Measurements from ENCODE around the gene PAK3.

PAK3 gene

GRCh38 chrX:111151764-111152163 lies 55.8 kb downstream of the PAK3 start:
- TF ChIP-seq MAX (IDR thresholded peaks at IDR 0.05) (no peak), TAF1 (IDR thresholded peaks at IDR 0.05; ENCODE audit: low read depth) (no peak), NFIC (IDR thresholded peaks at IDR 0.05) (no peak), EP300 (IDR thresholded peaks at IDR 0.05; ENCODE audit: borderline replicate concordance) (no peak), ZBTB7A (IDR thresholded peaks at IDR 0.05; ENCODE audit: low read depth) (no peak), TCF12 (IDR thresholded peaks at IDR 0.05; ENCODE audit: low read depth) (no peak), TEAD4 (IDR thresholded peaks at IDR 0.05) (no peak), YY1 (IDR thresholded peaks at IDR 0.05; ENCODE audit: low read depth) (no peak), CEBPB (IDR thresholded peaks at IDR 0.05) (no peak), REST (IDR thresholded peaks at IDR 0.05; ENCODE audit: low read depth) (no peak), EGR1 (IDR thresholded peaks at IDR 0.05) (no peak), USF1 (IDR thresholded peaks at IDR 0.05) (no peak), FOXM1 (IDR thresholded peaks at IDR 0.05; ENCODE audit: borderline replicate concordance, low read depth) (no peak), CREB1 (IDR thresholded peaks at IDR 0.05; ENCODE audit: low read depth) (no peak), RAD21 (IDR thresholded peaks at IDR 0.05; ENCODE audit: low read depth) (no peak)

- no peak for TF ChIP-seq RAD21 (IDR thresholded peaks at IDR 0.05; ENCODE audit: low read depth)
- no peak for TF ChIP-seq YY1 (IDR thresholded peaks at IDR 0.05; ENCODE audit: low read depth)
- TF ChIP-seq EP300 (IDR thresholded peaks at IDR 0.05; ENCODE audit: borderline replicate concordance) = no peak
Observed at GRCh38 chrX:111159232-111159631, 63.2 kb downstream of the PAK3 start.

GRCh38 chrX:111164728-111165127 lies 68.7 kb downstream of the PAK3 start:
- no peak for TF ChIP-seq REST (IDR thresholded peaks at IDR 0.05; ENCODE audit: low read depth)
- TF ChIP-seq RAD21 (IDR thresholded peaks at IDR 0.05; ENCODE audit: low read depth) = no peak
- no peak for TF ChIP-seq YY1 (IDR thresholded peaks at IDR 0.05; ENCODE audit: low read depth)
- TF ChIP-seq EGR1 (IDR thresholded peaks at IDR 0.05) = no peak
- TF ChIP-seq TEAD4 (IDR thresholded peaks at IDR 0.05) = no peak
- no peak for TF ChIP-seq MAX (IDR thresholded peaks at IDR 0.05)
- no peak for TF ChIP-seq TCF12 (IDR thresholded peaks at IDR 0.05; ENCODE audit: low read depth)

GRCh38 chrX:111165902-111166301 lies 69.9 kb downstream of the PAK3 start:
- TF ChIP-seq RAD21 (IDR thresholded peaks at IDR 0.05; ENCODE audit: low read depth) (no peak), CREB1 (IDR thresholded peaks at IDR 0.05; ENCODE audit: low read depth) (no peak), NFIC (IDR thresholded peaks at IDR 0.05) (no peak), EP300 (IDR thresholded peaks at IDR 0.05; ENCODE audit: borderline replicate concordance) (no peak), TCF12 (IDR thresholded peaks at IDR 0.05; ENCODE audit: low read depth) (no peak), MAX (IDR thresholded peaks at IDR 0.05) (no peak), USF1 (IDR thresholded peaks at IDR 0.05) (no peak), TEAD4 (IDR thresholded peaks at IDR 0.05) (no peak), YY1 (IDR thresholded peaks at IDR 0.05; ENCODE audit: low read depth) (no peak), CEBPB (IDR thresholded peaks at IDR 0.05) (no peak), REST (IDR thresholded peaks at IDR 0.05; ENCODE audit: low read depth) (no peak), ZBTB7A (IDR thresholded peaks at IDR 0.05; ENCODE audit: low read depth) (no peak), FOXM1 (IDR thresholded peaks at IDR 0.05; ENCODE audit: borderline replicate concordance, low read depth) (no peak), TAF1 (IDR thresholded peaks at IDR 0.05; ENCODE audit: low read depth) (no peak), EGR1 (IDR thresholded peaks at IDR 0.05) (no peak)

GRCh38 chrX:111167334-111167733 lies 71.3 kb downstream of the PAK3 start:
- no peak for TF ChIP-seq NFIC (IDR thresholded peaks at IDR 0.05)
- TF ChIP-seq CEBPB (IDR thresholded peaks at IDR 0.05) = no peak
- TF ChIP-seq TEAD4 (IDR thresholded peaks at IDR 0.05) = no peak
- TF ChIP-seq YY1 (IDR thresholded peaks at IDR 0.05; ENCODE audit: low read depth) = no peak
- no peak for TF ChIP-seq ZBTB7A (IDR thresholded peaks at IDR 0.05; ENCODE audit: low read depth)
- TF ChIP-seq USF1 (IDR thresholded peaks at IDR 0.05) = no peak
- no peak for TF ChIP-seq REST (IDR thresholded peaks at IDR 0.05; ENCODE audit: low read depth)
- TF ChIP-seq FOXM1 (IDR thresholded peaks at IDR 0.05; ENCODE audit: borderline replicate concordance, low read depth) = no peak
- no peak for TF ChIP-seq TAF1 (IDR thresholded peaks at IDR 0.05; ENCODE audit: low read depth)
- TF ChIP-seq EP300 (IDR thresholded peaks at IDR 0.05; ENCODE audit: borderline replicate concordance) = no peak
- TF ChIP-seq EGR1 (IDR thresholded peaks at IDR 0.05) = no peak
- no peak for TF ChIP-seq CREB1 (IDR thresholded peaks at IDR 0.05; ENCODE audit: low read depth)
- no peak for TF ChIP-seq RAD21 (IDR thresholded peaks at IDR 0.05; ENCODE audit: low read depth)
- no peak for TF ChIP-seq MAX (IDR thresholded peaks at IDR 0.05)
